Common myeloid progenitor, CD34-positive (primary cell): ENCODE measurements around the gene ZFPM1.

Source experiments
- CTCF ChIA-PET: fragments of 350-600 bp; sonication (Branson Sonifier 250); formaldehyde crosslinking; loops from one replicate; lab custom pipeline; 2021; ENCODE audit warnings: antibody characterized with exemption; lab: Charles Lee
- POLR2A ChIA-PET: fragments of 350-600 bp; sonication (Branson Sonifier 250); formaldehyde crosslinking; loops from one replicate; lab custom pipeline; 2021; ENCODE audit warnings: antibody characterized with exemption; lab: Charles Lee
- DNase-seq, 3 donors: peaks; one replicate each; pipeline versions ENCODE4 v3.0.0 to v3.0.0-alpha.2; 2013
- H3K27ac ChIP-seq, 2 experiments: 1 replicate in 1 of 2; 2 replicates in 1 of 2; pipeline ENCODE4 v1.7.0; 2013; ENCODE audit warnings: inconsistent platforms in 2 of 2, low read length in 2 of 2, mild to moderate bottlenecking in 2 of 2, low read depth in 1 of 2, moderate library complexity in 1 of 2; ENCODE audit not compliant: severe bottlenecking in 2 of 2, insufficient read depth in 1 of 2, poor library complexity in 1 of 2
- H3K27me3 ChIP-seq, 5 experiments: replicated peaks in 2 of 5; 1 replicate in 3 of 5; 2 replicates in 2 of 5; pipeline versions ENCODE4 v1.6.1 to v1.7.0; 2013; ENCODE audit warnings: low read length in 4 of 5, mild to moderate bottlenecking in 2 of 5, moderate library complexity in 2 of 5, inconsistent platforms in 1 of 5; ENCODE audit not compliant: insufficient read depth in 5 of 5, control insufficient read depth in 4 of 5
- H3K36me3 ChIP-seq, 4 experiments: 1 replicate in 2 of 4; 2 replicates in 2 of 4; pipeline versions ENCODE4 v1.6.1 to v1.7.0; 2013; ENCODE audit warnings: low read length in 3 of 4, control low read depth in 1 of 4, mild to moderate bottlenecking in 1 of 4; ENCODE audit not compliant: control insufficient read depth in 4 of 4, insufficient read depth in 4 of 4
- H3K4me1 ChIP-seq, 4 experiments: 1 replicate in 3 of 4; 2 replicates in 1 of 4; pipeline versions ENCODE4 v1.6.1 to v1.7.1; 2013; ENCODE audit warnings: low read length in 3 of 4, mild to moderate bottlenecking in 3 of 4, control low read depth in 1 of 4, inconsistent platforms in 1 of 4, moderate library complexity in 1 of 4; ENCODE audit not compliant: control insufficient read depth in 4 of 4, insufficient read depth in 4 of 4; ENCODE audit errors: control extremely low read depth in 1 of 4
- H3K4me3 ChIP-seq, 7 experiments: 1 replicate in 4 of 7; 2 replicates in 3 of 7; pipeline versions ENCODE4 v1.5.1 to v1.7.0; 2013; ENCODE audit warnings: mild to moderate bottlenecking in 7 of 7, low read length in 6 of 7, moderate library complexity in 6 of 7, inconsistent platforms in 2 of 7, low read depth in 2 of 7, control low read depth in 1 of 7; ENCODE audit not compliant: insufficient read depth in 4 of 7, control insufficient read depth in 1 of 7; ENCODE audit errors: extremely low read depth in 1 of 7
- H3K9me3 ChIP-seq, 5 experiments: 1 replicate in 4 of 5; 2 replicates in 1 of 5; pipeline versions ENCODE4 v1.6.1 to v1.7.1; 2013; ENCODE audit warnings: low read length in 4 of 5, mild to moderate bottlenecking in 2 of 5, inconsistent platforms in 1 of 5, low read depth in 1 of 5, moderate library complexity in 1 of 5; ENCODE audit not compliant: control insufficient read depth in 4 of 5, insufficient read depth in 2 of 5; ENCODE audit errors: control extremely low read depth in 1 of 5
- WGBS: methylation state at CpG from one replicate; pipeline ENCODE4 v1.1.5; 2013; ENCODE audit not compliant: insufficient coverage; 5-methylcytosine and 5-hydroxymethylcytosine counted together

Gene ZFPM1

DNA sequence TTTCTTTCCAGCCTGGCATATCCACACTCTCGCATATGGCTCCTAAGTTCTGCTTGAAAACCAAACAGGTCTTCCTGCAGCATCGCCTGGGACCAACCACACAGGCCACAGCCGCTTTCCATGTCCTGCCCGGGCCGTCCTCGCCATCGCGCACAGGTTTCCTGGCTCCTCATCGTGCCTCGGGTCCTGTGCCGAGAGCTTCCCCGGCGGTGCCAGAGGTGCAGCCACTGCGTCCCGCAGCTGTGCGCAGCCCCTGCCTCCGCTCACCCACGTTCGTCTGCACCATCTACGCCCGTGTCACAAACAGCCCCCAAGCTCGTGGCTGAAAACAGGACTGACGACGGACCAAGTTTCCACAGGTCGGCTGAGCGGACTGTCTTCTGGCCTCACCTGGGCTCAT lies 6.3 kb upstream of the ZFPM1 start:
- Histone ChIP-seq H3K4me1 (peaks cover 0 to 26% (median 21%) of the 10 kb centered on the region in 4 experiments), H3K9me3 (no peaks in the 10 kb centered on the region), H3K36me3 (no peaks in the 10 kb centered on the region), H3K4me3 (no peak overlapping the region), H3K27me3 (no peaks in the 10 kb centered on the region), H3K27ac (no peak overlapping the region)
- POLR2A ChIA-PET, result no interaction called here
- CTCF ChIA-PET, result interaction anchor here (0.8 to 1.4 kb wide), 4 partner anchors 8 to 114 kb away, joined by 3 to 6 read pairs (median 4); no protein-coding TSS in a partner anchor
- WGBS, result 88% methylated on average over 26 of the region's 26 CpGs
- no peak for DNase-seq

DNA sequence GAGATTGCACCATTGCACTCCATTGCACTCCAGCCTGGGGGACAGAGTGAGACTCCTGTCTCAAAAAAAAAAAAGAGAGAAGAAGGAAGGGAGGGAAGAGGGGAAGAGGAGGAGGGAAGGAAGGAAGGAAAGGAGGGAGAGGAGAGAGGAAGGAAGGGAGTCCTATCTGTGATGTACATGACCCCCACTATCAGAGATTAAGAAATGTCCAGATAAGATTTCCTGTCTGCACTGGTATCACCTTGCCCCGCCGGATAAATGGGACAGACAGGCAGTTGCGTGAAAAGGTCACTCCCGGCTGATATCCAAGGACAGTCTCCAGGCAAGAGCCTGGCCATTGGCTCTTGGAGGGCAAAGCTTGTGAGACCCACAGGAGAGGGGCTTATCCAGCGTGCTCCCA lies 5.2 kb upstream of the ZFPM1 start:
- ChIA-PET POLR2A (interaction anchor here (0.9 kb wide), 1 partner anchor 57 kb away, joined by 4 read pairs; no protein-coding TSS in a partner anchor), CTCF (interaction anchor here (1.0 to 1.1 kb wide), 2 partner anchors 12 to 57 kb away, joined by 3 read pairs; no protein-coding TSS in a partner anchor)
- Histone ChIP-seq H3K4me1 (peaks cover 0 to 34% (median 30%) of the 10 kb centered on the region in 4 experiments), H3K4me3 (no peak overlapping the region), H3K27me3 (no peaks in the 10 kb centered on the region), H3K27ac (no peak overlapping the region), H3K36me3 (no peaks in the 10 kb centered on the region), H3K9me3 (no peaks in the 10 kb centered on the region)
- DNase-seq, result no peak
- WGBS, result 69% methylated on average over 5 of the region's 5 CpGs

DNA sequence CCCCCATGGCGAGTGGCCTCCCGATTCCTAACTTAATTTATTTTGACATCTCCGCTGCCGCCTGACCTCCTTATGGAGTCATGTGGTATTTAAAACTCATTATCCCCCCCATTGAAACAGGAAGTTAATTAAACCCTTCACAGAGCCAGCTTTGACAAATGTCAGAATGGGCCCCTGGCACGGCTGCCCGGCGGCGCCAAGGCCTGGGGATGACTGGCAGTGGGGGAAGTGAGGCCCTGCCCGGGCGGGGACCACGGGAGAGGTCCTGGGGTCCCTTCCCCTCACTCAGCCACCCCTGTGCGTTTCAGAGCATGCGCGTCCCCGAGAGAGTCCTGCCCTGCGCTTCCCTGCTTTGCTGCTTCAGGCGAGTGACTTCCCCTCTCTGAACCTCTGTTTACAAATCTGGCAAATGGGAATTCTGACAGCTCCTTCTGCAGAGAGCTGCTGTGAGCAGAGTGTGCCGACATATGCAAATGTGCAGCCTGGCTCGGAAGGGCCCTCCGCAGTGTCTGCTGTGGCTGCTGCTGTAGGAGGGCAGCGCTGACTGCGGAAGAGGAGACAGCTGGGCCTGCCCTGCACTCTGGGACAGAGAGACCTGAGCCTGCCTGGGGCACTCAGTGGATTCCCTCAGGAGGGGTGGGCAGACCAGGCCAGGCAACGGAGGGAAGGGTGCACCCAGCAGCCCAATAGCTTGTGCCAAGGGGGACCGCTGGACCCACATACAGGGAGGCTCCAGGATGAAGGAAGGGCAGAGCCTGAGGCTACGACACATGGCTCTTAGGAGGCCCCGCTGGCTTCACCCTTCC lies 4.4 kb upstream of the ZFPM1 start:
- Histone ChIP-seq H3K27ac (no peak overlapping the region), H3K27me3 (no peaks in the 10 kb centered on the region), H3K4me1 (peaks cover 0 to 32% (median 29%) of the 10 kb centered on the region in 4 experiments), H3K9me3 (no peaks in the 10 kb centered on the region), H3K36me3 (no peaks in the 10 kb centered on the region), H3K4me3 (peak overlapping the region in 2 of 7 experiments; percentile 11 to 33)
- DNase-seq, result peak; percentile 42 to 85 (median 78)
- WGBS, result 36% methylated on average over 19 of the region's 26 CpGs
- CTCF ChIA-PET, result interaction anchor here (0.9 to 2.3 kb wide), 5 partner anchors 11 to 109 kb away, joined by 3 to 12 read pairs (median 3); no protein-coding TSS in a partner anchor
- POLR2A ChIA-PET, result interaction anchor here (0.9 kb wide), 1 partner anchor 56 kb away, joined by 4 read pairs; no protein-coding TSS in a partner anchor

DNA sequence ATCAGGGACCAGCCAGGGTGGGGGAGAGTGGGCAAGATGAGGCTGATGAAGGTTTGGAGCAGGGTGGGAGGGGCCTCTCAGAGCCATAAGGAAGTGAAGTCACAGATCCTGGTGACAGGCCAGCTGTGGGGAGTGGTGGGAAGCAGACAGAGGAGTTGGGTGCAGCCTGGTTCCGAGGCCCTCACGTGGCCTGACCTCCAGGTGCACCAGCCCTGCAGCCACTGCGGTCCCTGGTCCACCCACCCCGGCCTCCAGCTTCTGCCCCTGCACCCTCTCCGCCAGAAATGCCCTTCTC lies 3.9 kb upstream of the ZFPM1 start:
- Histone ChIP-seq H3K4me3 (no peak overlapping the region), H3K27me3 (no peaks in the 10 kb centered on the region), H3K36me3 (no peaks in the 10 kb centered on the region), H3K4me1 (peaks cover 0 to 37% (median 34%) of the 10 kb centered on the region in 4 experiments), H3K9me3 (no peaks in the 10 kb centered on the region), H3K27ac (no peak overlapping the region)
- POLR2A ChIA-PET, result no interaction called here
- 41% methylated on average over 5 of the region's 5 CpGs for WGBS
- CTCF ChIA-PET, result interaction anchor here (0.9 to 2.3 kb wide), 5 partner anchors 12 to 108 kb away, joined by 3 to 12 read pairs (median 3); no protein-coding TSS in a partner anchor
- no peak for DNase-seq

DNA sequence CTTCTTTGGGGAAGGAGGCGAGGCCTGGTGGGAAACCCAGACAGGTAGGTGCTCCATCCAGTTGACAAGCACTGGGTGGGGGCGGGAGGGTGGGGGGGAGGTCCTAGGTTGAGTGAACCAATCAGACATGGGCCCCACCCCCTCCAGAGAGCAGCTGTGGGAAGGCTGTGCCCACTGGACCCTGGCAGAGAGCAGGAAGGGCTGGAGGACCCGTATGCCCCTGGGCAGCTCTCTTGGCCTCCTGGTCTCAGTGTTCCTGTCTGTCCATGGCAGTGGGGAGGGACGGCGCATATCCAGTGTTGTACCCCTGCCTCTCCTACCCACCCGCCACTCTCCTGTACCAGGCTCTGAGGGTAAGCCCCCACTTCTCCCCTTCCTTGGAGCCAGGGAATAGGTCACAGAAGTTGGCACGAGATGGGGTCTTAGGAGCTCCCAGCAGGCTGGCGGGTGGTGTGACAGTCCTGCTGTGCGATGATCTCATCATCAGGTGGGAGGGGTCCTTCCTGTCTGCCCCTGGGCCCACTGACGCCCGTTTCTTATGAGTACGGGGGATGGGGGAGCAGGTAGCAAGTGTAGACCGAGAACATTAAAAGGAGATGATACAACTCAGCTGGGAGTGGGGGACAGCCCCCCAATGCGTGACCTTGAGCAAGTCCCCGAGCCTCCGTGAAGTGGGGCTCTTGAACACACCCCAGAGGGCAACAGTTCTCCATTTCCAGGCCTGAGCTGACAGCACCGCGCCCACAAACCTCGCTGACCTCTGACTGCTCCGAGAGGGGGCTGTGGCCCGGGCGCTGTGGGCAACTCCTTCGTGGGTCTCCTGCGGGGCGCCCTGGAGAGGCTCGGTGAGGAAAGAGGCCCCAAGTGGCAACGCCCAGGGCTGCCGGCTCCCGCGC lies 1.2 kb upstream of the ZFPM1 start:
- Histone ChIP-seq H3K4me1 (peaks cover 0 to 62% (median 56%) of the 10 kb centered on the region in 4 experiments), H3K9me3 (no peaks in the 10 kb centered on the region), H3K27ac (no peak overlapping the region), H3K27me3 (no peaks in the 10 kb centered on the region), H3K36me3 (no peaks in the 10 kb centered on the region), H3K4me3 (peak overlapping the region in 4 of 7 experiments; percentile 20 to 85 (median 68))
- WGBS, result 24% methylated on average over 24 of the region's 30 CpGs
- ChIA-PET CTCF (interaction anchor here (1.1 to 2.0 kb wide), 7 partner anchors 8 to 101 kb away, joined by 3 to 9 read pairs (median 5); no protein-coding TSS in a partner anchor), POLR2A (interaction anchor here (0.6 to 1.5 kb wide), 6 partner anchors 14 to 118 kb away, joined by 3 to 4 read pairs (median 4); partner anchors contain the start of gene ZC3H18)
- DNase-seq, result peak in 2 of 3 donors; percentile 54 to 58

DNA sequence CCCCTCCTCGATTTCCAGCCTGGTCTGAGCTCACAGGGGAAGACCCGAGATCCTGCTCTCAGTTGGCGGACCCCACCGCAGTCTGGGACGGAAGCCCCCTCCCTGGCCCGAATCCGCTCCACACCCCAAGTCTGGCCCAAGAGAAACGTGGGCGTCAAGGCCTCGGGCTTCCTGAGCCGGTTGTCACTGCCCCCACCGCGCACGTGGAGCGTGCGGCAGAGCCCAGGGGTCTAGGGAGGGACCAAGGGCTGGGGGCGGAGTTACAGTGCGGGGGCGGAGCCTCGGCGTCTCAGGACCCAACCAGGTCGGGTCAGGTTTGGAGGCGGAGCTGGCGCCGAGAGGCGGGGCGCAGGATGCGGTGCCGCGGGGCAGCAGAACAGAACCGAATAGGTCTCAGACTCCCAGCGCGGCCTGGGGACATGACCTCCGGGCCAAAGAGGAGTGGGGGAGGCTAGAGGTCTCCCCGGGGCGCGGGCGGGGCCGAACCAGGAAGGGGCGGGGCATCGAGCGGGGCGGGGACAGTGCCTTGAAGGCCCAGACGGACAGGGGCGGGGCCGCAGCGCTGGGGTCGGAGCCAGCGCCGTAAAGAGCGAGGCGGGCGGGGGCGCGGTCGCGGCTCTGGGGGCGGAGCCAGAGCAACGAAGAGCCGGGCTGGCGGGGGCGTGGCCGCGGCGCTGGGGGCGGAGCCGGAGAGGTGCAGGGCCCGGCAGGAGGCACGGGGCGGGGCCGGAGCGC lies 431 bp upstream of the ZFPM1 start:
- H3K4me3 ChIP-seq, result peak overlapping the region; percentile 57 to 85 (median 70)
- peaks cover 0 to 68% (median 64%) of the 10 kb centered on the region in 4 experiments for H3K4me1 ChIP-seq
- WGBS, result under 1% methylated on average over 58 of the region's 72 CpGs
- no peaks in the 10 kb centered on the region for H3K27me3 ChIP-seq
- peak overlapping the region in 1 of 2 experiments; percentile 61 for H3K27ac ChIP-seq
- ChIA-PET CTCF (interaction anchor here (1.3 to 2.0 kb wide), 6 partner anchors 9 to 100 kb away, joined by 3 to 9 read pairs (median 5); no protein-coding TSS in a partner anchor), POLR2A (interaction anchor here (0.6 to 1.5 kb wide), 6 partner anchors 13 to 117 kb away, joined by 3 to 4 read pairs (median 4); partner anchors contain the start of gene ZC3H18)
- no peaks in the 10 kb centered on the region for H3K36me3 ChIP-seq
- no peaks in the 10 kb centered on the region for H3K9me3 ChIP-seq
- DNase-seq, result peak; percentile 94 to 98 (median 97)
